Heart left ventricle (tissue), 16 donors: ENCODE data around the gene MPZL1. TPM values are rescaled to one million over a fixed set of nuclear protein-coding genes. Genes with fewer than 3 reads are reported as not detected.
A peak's percentile ranks its signal among the peaks of the same experiment; 100 is the strongest.

Experiments
- ATAC-seq, 4 donors: fragments of 200-7000 bp; cut with Tn5 transposase; one replicate each; pipeline ENCODE4 v1.9.1; 2020 to 2022; ENCODE audit warnings: moderate library complexity in 4 of 4, mild to moderate bottlenecking in 3 of 4, moderate number of reproducible peaks in 1 of 4
- DNase-seq, 5 donors: peaks; one replicate each; pipeline ENCODE4 v3.0.0-alpha.2; 2020
- H3K27ac ChIP-seq, 12 donors: fragments of 200-600 bp; sonication (generic) in 4 of 12; one replicate each; pipeline versions ENCODE4 v1.5.0 to v1.8.0; 2016 to 2022; ENCODE audit warnings: mild to moderate bottlenecking in 2 of 12
- H3K27me3 ChIP-seq, 9 donors: fragments of 200-600 bp; sonication (generic) in 2 of 9; one replicate each; pipeline versions ENCODE4 v1.5.1 to v1.8.0; 2016 to 2022; ENCODE audit warnings: mild to moderate bottlenecking in 3 of 9
- H3K36me3 ChIP-seq, 9 donors: fragments of 200-600 bp; sonication (generic) in 2 of 9; one replicate each; pipeline versions ENCODE4 v1.5.0 to v1.8.0; 2018 to 2022; ENCODE audit warnings: mild to moderate bottlenecking in 2 of 9
- H3K4me1 ChIP-seq, 12 donors: fragments of 200-600 bp; sonication (generic) in 4 of 12; one replicate each; pipeline versions ENCODE4 v1.5.0 to v1.8.0; 2016 to 2022; ENCODE audit warnings: mild to moderate bottlenecking in 3 of 12
- H3K4me3 ChIP-seq, 12 donors: fragments of 200-600 bp; sonication (generic) in 4 of 12; one replicate each; pipeline versions ENCODE4 v1.5.0 to v1.8.0; 2017 to 2022; ENCODE audit warnings: mild to moderate bottlenecking in 9 of 12, moderate library complexity in 4 of 12
- H3K9me3 ChIP-seq, 12 donors: fragments of 200-600 bp; sonication (generic) in 4 of 12; one replicate each; pipeline versions ENCODE4 v1.5.0 to v1.8.0; 2016 to 2022; ENCODE audit warnings: mild to moderate bottlenecking in 1 of 12
- POLR2A ChIP-seq, 2 donors: fragments of 450-650 bp; IDR thresholded peaks; one replicate each; pipeline ENCODE4 v1.6.1; 2017; ENCODE audit warnings: antibody characterized with exemption in 2 of 2, mild to moderate bottlenecking in 2 of 2, moderate library complexity in 2 of 2
- WGBS, 4 donors: extraction: QIAGEN DNeasy Blood & Tissue Kit in 2 of 4; methylation state at CpG; one replicate each; pipeline versions ENCODE4 v1.1.5 to v1.1.7; 2013 to 2018; 5-methylcytosine and 5-hydroxymethylcytosine counted together
- intact Hi-C, 10 donors: fragments of 100-400 bp; cut with DNase I; formaldehyde crosslinking; loops; one replicate each; pipeline versions ENCODE4 v1.11.1 to v1.14.2; 2022
- long read RNA-seq, 3 donors: library from polyadenylated mRNA; unstranded; transcript quantifications; one replicate each; pipeline ENCODE4 v2.0.0, GENCODE V29; 2020 to 2021
- polyA plus RNA-seq, 2 donors: library from polyadenylated mRNA; stranded (reverse); fragments of 200-250 nt; gene quantifications; one replicate each; pipeline ENCODE4 v1.2.3, GENCODE V29; 2013
- total RNA-seq, 9 donors: library from RNA; depleted of rRNA in 2 of 9; stranded (reverse); fragments of >200 nt in 2 of 9; fragmentation: NEBNext Ultra II Directional in 3 of 9; extraction: Animal tissue kit (Norgen Biotek cat#: 25700) in 3 of 9; gene quantifications; one replicate each; pipeline versions ENCODE4 v1.1.0 to v1.2.4, GENCODE V29; 2016 to 2023
- TF ChIP-seq, protein P1 (sequence below), 12 donors: fragments of 200-600 bp; sonication (generic) in 4 of 12; IDR thresholded peaks; one replicate each; pipeline versions ENCODE4 v1.5.0 to v1.8.0; 2018 to 2022; ENCODE audit warnings: antibody characterized with exemption in 12 of 12, mild to moderate bottlenecking in 5 of 12
- donor health status: ischemic (EF 13 %, LVEDD 7.1; RV severe dilation, severe dysfunction).
- donor health status: healthy with polysubstance abuse.
- donor health status: DM: no; HTN: yes; CAD: no.
- donor health status: DM: no; HTN: no; CAD: no.
- donor health status: ischemic (EF 25% LVEDD 6.9; RV normal size, moderate dysfunction).
- donor health status: ischemic (EF 25% LVEDD 5.7; RV mildly dilated, moderate dysfunction).
- donor health status: healthy.
- donor health status: DM: yes; HTN: yes; CAD: no.
- donor health status: ischemic (EF 35%, LVEDD 5.7; RV mildly dilated, moderate dysfunction).
- donor health status: nonischemic (EF 11% LVEDD 7.7; RV severe dilation, severe dysfunction).
- donor health status: DM: yes; HTN: yes; CAD: no.
- donor health status: PGD.
- donor health status: ischemic (EF 29% LVEDD 5.4; RV normal size, mild dysfunction).
- donor health status: nonischemic (EF 23%, LVEDD 6.1; RV moderate dilation, normal function).

The MPZL1 gene
- total RNA-seq (10 to 100 TPM; 21.2 to 56.3 (median 29.7) TPM), polyA plus RNA-seq (10 to 100 TPM in 1 of 2 donors, 1 to 10 TPM in 1; 7.0 to 29.4 TPM)
- long read RNA-seq, donor 1, full-length matches to known transcripts = 25 of 31 reads
- long read RNA-seq, donor 1, partial matches to known transcripts = 2 of 31 reads
- long read RNA-seq, donor 1, other reads (novel, unspliced or antisense) = 4 of 31 reads
- long read RNA-seq, donor 2, full-length matches to known transcripts = 70 of 83 reads
- long read RNA-seq, donor 2, partial matches to known transcripts = 5 of 83 reads
- long read RNA-seq, donor 2, other reads (novel, unspliced or antisense) = 8 of 83 reads
- long read RNA-seq, donor 3, full-length matches to known transcripts = 29 of 36 reads
- long read RNA-seq, donor 3, partial matches to known transcripts = 2 of 36 reads
- long read RNA-seq, donor 3, other reads (novel, unspliced or antisense) = 5 of 36 reads

GRCh38 chr1:167721617-167722151, at the start of gene MPZL1:
TSS of gene MPZL1 (plus strand) at chr1:167721982. CDS start at chr1:167722152, 170 bp downstream.
- Histone ChIP-seq H3K9me3 (no peaks in the 10 kb centered on the region), H3K27ac (peak within 1 kb of the TSS; percentile 78 to 93 (median 90)), H3K4me1 (peaks cover 4 to 49% (median 32%) of the 10 kb centered on the region in 12 donors), H3K4me3 (peak within 1 kb of the TSS; percentile 88 to 100 (median 94)), H3K36me3 (no peaks in the 10 kb centered on the region), H3K27me3 (no peaks in the 10 kb centered on the region)
- 0 to 1% (median 0%) methylated on average over 13 to 52 of the region's 52 CpGs for WGBS, 4 donors
- DNase-seq = peak; percentile 96 to 98 (median 97)
- ATAC-seq = peak; percentile 98 to 99 (median 99)
- TF ChIP-seq, protein P1, sequence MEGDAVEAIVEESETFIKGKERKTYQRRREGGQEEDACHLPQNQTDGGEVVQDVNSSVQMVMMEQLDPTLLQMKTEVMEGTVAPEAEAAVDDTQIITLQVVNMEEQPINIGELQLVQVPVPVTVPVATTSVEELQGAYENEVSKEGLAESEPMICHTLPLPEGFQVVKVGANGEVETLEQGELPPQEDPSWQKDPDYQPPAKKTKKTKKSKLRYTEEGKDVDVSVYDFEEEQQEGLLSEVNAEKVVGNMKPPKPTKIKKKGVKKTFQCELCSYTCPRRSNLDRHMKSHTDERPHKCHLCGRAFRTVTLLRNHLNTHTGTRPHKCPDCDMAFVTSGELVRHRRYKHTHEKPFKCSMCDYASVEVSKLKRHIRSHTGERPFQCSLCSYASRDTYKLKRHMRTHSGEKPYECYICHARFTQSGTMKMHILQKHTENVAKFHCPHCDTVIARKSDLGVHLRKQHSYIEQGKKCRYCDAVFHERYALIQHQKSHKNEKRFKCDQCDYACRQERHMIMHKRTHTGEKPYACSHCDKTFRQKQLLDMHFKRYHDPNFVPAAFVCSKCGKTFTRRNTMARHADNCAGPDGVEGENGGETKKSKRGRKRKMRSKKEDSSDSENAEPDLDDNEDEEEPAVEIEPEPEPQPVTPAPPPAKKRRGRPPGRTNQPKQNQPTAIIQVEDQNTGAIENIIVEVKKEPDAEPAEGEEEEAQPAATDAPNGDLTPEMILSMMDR (IDR thresholded peaks at IDR 0.05) = no peak
- peak in 1 of 2 donors; percentile 90 for TF ChIP-seq POLR2A (IDR thresholded peaks at IDR 0.05)
- intact Hi-C loops = loop anchor here (1.0 to 10.0 kb wide), 7 partner anchors 81 to 363 kb away; partner anchors contain the start of genes DCAF6 (in 5 of the 10) and MPC2 (in 5 of the 10)

DNA sequence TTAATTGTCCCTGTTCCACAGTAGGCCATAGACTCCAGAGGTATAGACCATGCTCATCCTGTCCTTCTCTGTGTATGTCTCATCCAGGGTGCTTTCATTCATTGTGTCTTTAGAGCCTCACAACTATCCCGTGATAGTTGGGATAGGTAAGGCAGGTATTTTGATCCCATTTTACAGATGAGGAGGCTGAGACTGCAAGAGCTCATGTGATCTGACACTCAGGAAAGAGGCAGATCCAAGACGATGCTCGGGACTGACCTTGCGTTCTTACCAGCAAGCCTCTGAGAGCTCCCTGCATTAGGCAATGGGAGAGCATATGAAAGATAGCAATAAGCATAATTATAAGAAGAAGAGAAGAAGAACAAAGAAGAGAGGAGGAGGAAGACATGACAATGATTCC, 49.0 kb upstream of the MPZL1 start:
- 67 to 81% (median 74%) methylated on average over 4 of the region's 4 CpGs for WGBS, 4 donors
- TF ChIP-seq, protein P1 (IDR thresholded peaks at IDR 0.05) = no peak
- no peak for TF ChIP-seq POLR2A (IDR thresholded peaks at IDR 0.05)
- Histone ChIP-seq H3K9me3 (no peaks in the 10 kb centered on the region), H3K27ac (no peak overlapping the region), H3K27me3 (no peaks in the 10 kb centered on the region), H3K36me3 (peaks cover 0 to 30% (median 14%) of the 10 kb centered on the region in 9 donors), H3K4me3 (no peak overlapping the region), H3K4me1 (peaks cover 6 to 77% (median 36%) of the 10 kb centered on the region in 12 donors)
- ATAC-seq (no peak), DNase-seq (no peak)
- intact Hi-C loops = no loop called here

DNA sequence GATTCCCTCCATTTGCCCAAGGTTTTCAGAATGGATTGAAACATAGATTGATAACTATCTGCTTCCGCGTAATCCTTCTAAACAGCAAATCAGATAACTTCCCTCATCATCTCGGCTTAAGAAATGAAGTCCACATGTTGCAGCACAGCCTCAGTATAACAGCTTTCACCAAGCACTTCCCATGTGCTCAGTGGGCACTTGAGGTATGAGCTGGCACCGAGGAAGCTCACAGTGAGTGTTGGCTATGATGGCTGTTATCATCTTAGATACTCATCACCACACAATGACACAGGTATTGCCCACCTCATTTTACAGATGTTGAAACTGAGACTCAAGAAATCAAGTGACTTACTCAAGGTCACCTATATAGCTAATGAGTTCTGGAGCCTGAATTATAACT, 48.5 kb upstream of the MPZL1 start:
- DNase-seq = no peak
- TF ChIP-seq POLR2A (IDR thresholded peaks at IDR 0.05) = no peak
- TF ChIP-seq, protein P1 (IDR thresholded peaks at IDR 0.05) = no peak
- H3K4me1 ChIP-seq = peaks cover 6 to 77% (median 34%) of the 10 kb centered on the region in 12 donors

DNA sequence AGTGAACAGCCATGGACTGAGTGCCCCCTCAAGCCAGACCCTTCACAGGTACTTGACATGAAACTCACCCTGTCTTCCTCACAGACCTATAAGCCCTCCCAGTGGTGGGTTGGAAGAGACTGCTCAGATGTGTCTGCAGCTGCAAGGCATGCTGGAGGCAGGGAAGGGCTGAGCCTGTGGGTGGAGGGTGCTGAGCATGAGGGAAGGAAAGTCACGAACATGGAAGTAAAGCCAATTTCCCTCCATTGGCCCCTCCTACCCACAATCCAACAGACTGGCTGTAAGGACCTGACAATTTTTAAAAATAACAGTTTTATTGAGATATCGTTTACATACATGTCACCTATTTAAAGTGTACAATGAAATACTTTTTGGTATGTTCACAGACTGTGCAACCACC, 47.6 kb upstream of the MPZL1 start:
- intact Hi-C loops = no loop called here
- Histone ChIP-seq H3K4me1 (peaks cover 4 to 77% (median 33%) of the 10 kb centered on the region in 12 donors), H3K4me3 (no peak overlapping the region), H3K9me3 (no peaks in the 10 kb centered on the region), H3K36me3 (peaks cover 0 to 30% (median 14%) of the 10 kb centered on the region in 9 donors), H3K27ac (no peak overlapping the region), H3K27me3 (no peaks in the 10 kb centered on the region)
- DNase-seq (no peak), ATAC-seq (no peak)
- WGBS, 4 donors = 69 to 82% (median 77%) methylated on average over 2 of the region's 2 CpGs
- TF ChIP-seq POLR2A (IDR thresholded peaks at IDR 0.05) = no peak
- TF ChIP-seq, protein P1 (IDR thresholded peaks at IDR 0.05) = no peak

More for the DNA sequence above, 48.5 kb upstream of the MPZL1 start:
- H3K27ac ChIP-seq = no peak overlapping the region
- H3K36me3 ChIP-seq = peaks cover 0 to 30% (median 14%) of the 10 kb centered on the region in 9 donors
- no peaks in the 10 kb centered on the region for H3K9me3 ChIP-seq
- intact Hi-C loops = no loop called here
- H3K27me3 ChIP-seq = no peaks in the 10 kb centered on the region
- 87 to 95% (median 90%) methylated on average over 4 of the region's 4 CpGs for WGBS, 4 donors
- no peak for ATAC-seq
- H3K4me3 ChIP-seq = no peak overlapping the region
